ENCODE measurements around the gene PYGB. TPM values are rescaled to one million over a fixed set of nuclear protein-coding genes. Genes with fewer than 3 reads are reported as not detected.

PYGB gene
- total RNA-seq, 1 donor from 2014 or later = 20.9 TPM

DNA sequence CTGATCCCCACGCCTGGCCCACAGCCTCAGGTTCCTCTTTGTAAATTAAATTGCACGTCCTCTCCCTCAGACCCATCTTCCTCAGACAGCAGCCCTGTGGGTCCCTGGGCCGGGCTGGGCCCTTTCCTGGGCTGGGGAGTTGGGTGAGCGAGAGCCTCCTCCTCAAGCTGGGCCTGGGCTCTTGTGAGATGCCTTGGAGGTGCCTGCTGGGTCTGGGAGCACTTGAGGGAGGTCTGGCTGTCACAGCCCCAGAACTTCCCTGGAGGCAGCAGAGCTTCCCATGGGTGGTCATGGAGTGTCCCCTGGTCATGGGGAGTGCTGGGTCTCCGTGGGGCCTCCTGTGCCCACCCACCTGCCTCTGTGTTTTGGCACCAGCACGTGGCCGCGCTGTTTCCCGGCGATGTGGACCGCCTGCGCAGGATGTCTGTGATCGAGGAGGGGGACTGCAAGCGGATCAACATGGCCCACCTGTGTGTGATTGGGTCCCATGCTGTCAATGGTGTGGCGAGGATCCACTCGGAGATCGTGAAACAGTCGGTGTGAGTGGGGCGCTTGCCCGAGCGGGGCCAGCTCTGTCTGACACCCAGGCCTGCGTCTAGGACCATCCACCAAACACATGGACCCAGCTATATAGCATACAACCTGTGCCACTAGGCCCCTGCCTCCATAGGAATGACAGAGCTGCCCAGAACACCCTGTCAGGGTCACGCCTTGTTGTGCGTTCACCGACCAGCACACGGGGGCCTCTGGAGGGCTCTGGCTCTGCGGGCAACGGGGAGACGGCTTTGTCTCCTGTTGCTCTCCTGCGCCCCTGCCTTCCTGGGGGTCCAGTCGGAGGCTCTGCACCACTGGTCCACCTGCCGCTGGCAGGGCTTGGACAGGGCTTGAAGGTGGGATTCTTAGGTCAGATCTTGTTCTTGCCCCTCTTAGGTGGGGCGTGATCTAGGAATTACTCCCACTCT is 33.0 kb downstream of the PYGB start:
- Histone ChIP-seq H3K4me3 (ENCODE audit: low read length in 3 of 3) (no peak overlapping the region), H3K27ac (ENCODE audit: low read depth, low read length) (no peak overlapping the region), H3K4me1 (ENCODE audit: control insufficient read depth in 3 of 3, insufficient read depth in 3 of 3, low read length in 3 of 3) (peaks cover 0 to 9% (median 4%) of the 10 kb centered on the region in 3 donors), H3K27me3 (ENCODE audit: control insufficient read depth in 3 of 3, insufficient read depth in 3 of 3, low read length in 3 of 3) (no peaks in the 10 kb centered on the region), H3K9me3 (ENCODE audit: control insufficient read depth in 3 of 3, low read length in 3 of 3) (no peaks in the 10 kb centered on the region), H3K36me3 (ENCODE audit: control insufficient read depth in 3 of 3, insufficient read depth in 3 of 3, low read length in 3 of 3) (peaks cover 37 to 67% (median 38%) of the 10 kb centered on the region in 3 donors), H3K9ac (ENCODE audit: low read depth in 1 of 3, low read length in 3 of 3) (no peak overlapping the region)

- H3K27me3 ChIP-seq (ENCODE audit: control insufficient read depth in 3 of 3, insufficient read depth in 3 of 3, low read length in 3 of 3) = no peaks in the 10 kb centered on the region
- H3K9me3 ChIP-seq (ENCODE audit: control insufficient read depth in 3 of 3, low read length in 3 of 3) = no peaks in the 10 kb centered on the region
- peaks cover 0 to 9% (median 4%) of the 10 kb centered on the region in 3 donors for H3K4me1 ChIP-seq (ENCODE audit: control insufficient read depth in 3 of 3, insufficient read depth in 3 of 3, low read length in 3 of 3)
- peaks cover 43 to 70% (median 43%) of the 10 kb centered on the region in 3 donors for H3K36me3 ChIP-seq (ENCODE audit: control insufficient read depth in 3 of 3, insufficient read depth in 3 of 3, low read length in 3 of 3)
- H3K4me3 ChIP-seq (ENCODE audit: low read length in 3 of 3) = no peak overlapping the region
- H3K27ac ChIP-seq (ENCODE audit: low read depth, low read length) = no peak overlapping the region
- no peak overlapping the region for H3K9ac ChIP-seq (ENCODE audit: low read depth in 1 of 3, low read length in 3 of 3)
Observed at GRCh38 chr20:25281541-25281991, 33.7 kb downstream of the PYGB start.

GRCh38 chr20:25282034-25282781 is 34.3 kb downstream of the PYGB start:
- Histone ChIP-seq H3K36me3 (ENCODE audit: control insufficient read depth in 3 of 3, insufficient read depth in 3 of 3, low read length in 3 of 3) (peaks cover 46 to 74% (median 46%) of the 10 kb centered on the region in 3 donors), H3K27me3 (ENCODE audit: control insufficient read depth in 3 of 3, insufficient read depth in 3 of 3, low read length in 3 of 3) (no peaks in the 10 kb centered on the region), H3K27ac (ENCODE audit: low read depth, low read length) (no peak overlapping the region)

GRCh38 chr20:25282796-25283195 is 34.9 kb downstream of the PYGB start:
- no peaks in the 10 kb centered on the region for H3K9me3 ChIP-seq (ENCODE audit: control insufficient read depth in 3 of 3, low read length in 3 of 3)
- no peaks in the 10 kb centered on the region for H3K27me3 ChIP-seq (ENCODE audit: control insufficient read depth in 3 of 3, insufficient read depth in 3 of 3, low read length in 3 of 3)
- no peak overlapping the region for H3K4me3 ChIP-seq (ENCODE audit: low read length in 3 of 3)
- no peak overlapping the region for H3K9ac ChIP-seq (ENCODE audit: low read depth in 1 of 3, low read length in 3 of 3)
- H3K27ac ChIP-seq (ENCODE audit: low read depth, low read length) = no peak overlapping the region
- peaks cover 0 to 4% (median 0%) of the 10 kb centered on the region in 3 donors for H3K4me1 ChIP-seq (ENCODE audit: control insufficient read depth in 3 of 3, insufficient read depth in 3 of 3, low read length in 3 of 3)
- H3K36me3 ChIP-seq (ENCODE audit: control insufficient read depth in 3 of 3, insufficient read depth in 3 of 3, low read length in 3 of 3) = peaks cover 44 to 74% (median 46%) of the 10 kb centered on the region in 3 donors

More at GRCh38 chr20:25282034-25282781, 34.3 kb downstream of the PYGB start:
- peaks cover 0 to 8% (median 4%) of the 10 kb centered on the region in 3 donors for H3K4me1 ChIP-seq (ENCODE audit: control insufficient read depth in 3 of 3, insufficient read depth in 3 of 3, low read length in 3 of 3)
- no peaks in the 10 kb centered on the region for H3K9me3 ChIP-seq (ENCODE audit: control insufficient read depth in 3 of 3, low read length in 3 of 3)
- no peak overlapping the region for H3K4me3 ChIP-seq (ENCODE audit: low read length in 3 of 3)
- no peak overlapping the region for H3K9ac ChIP-seq (ENCODE audit: low read depth in 1 of 3, low read length in 3 of 3)

- no peaks in the 10 kb centered on the region for H3K27me3 ChIP-seq (ENCODE audit: control insufficient read depth in 3 of 3, insufficient read depth in 3 of 3, low read length in 3 of 3)
- H3K9ac ChIP-seq (ENCODE audit: low read depth in 1 of 3, low read length in 3 of 3) = no peak overlapping the region
- H3K9me3 ChIP-seq (ENCODE audit: control insufficient read depth in 3 of 3, low read length in 3 of 3) = no peaks in the 10 kb centered on the region
- peaks cover 45 to 75% (median 46%) of the 10 kb centered on the region in 3 donors for H3K36me3 ChIP-seq (ENCODE audit: control insufficient read depth in 3 of 3, insufficient read depth in 3 of 3, low read length in 3 of 3)
- no peak overlapping the region for H3K27ac ChIP-seq (ENCODE audit: low read depth, low read length)
- peaks cover 0 to 4% (median 0%) of the 10 kb centered on the region in 3 donors for H3K4me1 ChIP-seq (ENCODE audit: control insufficient read depth in 3 of 3, insufficient read depth in 3 of 3, low read length in 3 of 3)
- H3K4me3 ChIP-seq (ENCODE audit: low read length in 3 of 3) = no peak overlapping the region
Observed at GRCh38 chr20:25283221-25283951, 35.5 kb downstream of the PYGB start.

GRCh38 chr20:25284131-25284601 is 36.3 kb downstream of the PYGB start:
- H3K36me3 ChIP-seq (ENCODE audit: control insufficient read depth in 3 of 3, insufficient read depth in 3 of 3, low read length in 3 of 3) = peaks cover 42 to 68% (median 50%) of the 10 kb centered on the region in 3 donors
- peaks cover 0 to 4% (median 0%) of the 10 kb centered on the region in 3 donors for H3K4me1 ChIP-seq (ENCODE audit: control insufficient read depth in 3 of 3, insufficient read depth in 3 of 3, low read length in 3 of 3)
- H3K27ac ChIP-seq (ENCODE audit: low read depth, low read length) = no peak overlapping the region
- H3K9ac ChIP-seq (ENCODE audit: low read depth in 1 of 3, low read length in 3 of 3) = no peak overlapping the region
- no peaks in the 10 kb centered on the region for H3K9me3 ChIP-seq (ENCODE audit: control insufficient read depth in 3 of 3, low read length in 3 of 3)
- no peaks in the 10 kb centered on the region for H3K27me3 ChIP-seq (ENCODE audit: control insufficient read depth in 3 of 3, insufficient read depth in 3 of 3, low read length in 3 of 3)
- no peak overlapping the region for H3K4me3 ChIP-seq (ENCODE audit: low read length in 3 of 3)

DNA sequence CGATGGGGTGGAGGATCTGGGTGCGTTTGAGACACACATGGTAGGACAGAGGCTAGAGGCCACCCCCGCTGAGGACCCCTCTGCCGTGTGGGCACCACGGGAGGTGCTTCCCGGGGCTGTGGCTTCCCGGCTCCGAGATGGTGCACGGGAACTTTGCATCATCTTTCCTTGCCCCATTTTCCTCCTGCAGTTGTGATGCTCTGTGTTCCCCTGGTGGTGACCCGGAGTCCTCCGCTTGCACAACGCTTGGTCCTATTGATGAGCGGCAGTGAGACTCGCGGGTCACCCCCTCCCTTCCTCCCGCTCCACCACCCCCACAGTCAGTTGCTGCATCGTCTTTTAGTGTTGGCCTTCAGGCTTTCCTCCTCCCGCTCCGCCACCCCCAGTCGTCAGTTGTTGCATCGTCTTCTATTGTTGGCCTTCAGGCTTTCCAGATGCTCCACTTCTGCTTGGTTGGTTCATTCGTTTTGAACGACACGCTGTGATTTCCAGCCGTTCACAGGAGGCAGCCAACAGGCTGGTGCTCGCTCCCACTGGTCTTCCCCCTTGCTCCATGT is 37.3 kb downstream of the PYGB start:
- Histone ChIP-seq H3K27ac (ENCODE audit: low read depth, low read length) (no peak overlapping the region), H3K4me3 (ENCODE audit: low read length in 3 of 3) (no peak overlapping the region), H3K9me3 (ENCODE audit: control insufficient read depth in 3 of 3, low read length in 3 of 3) (no peaks in the 10 kb centered on the region), H3K36me3 (ENCODE audit: control insufficient read depth in 3 of 3, insufficient read depth in 3 of 3, low read length in 3 of 3) (peaks cover 39 to 68% (median 46%) of the 10 kb centered on the region in 3 donors), H3K4me1 (ENCODE audit: control insufficient read depth in 3 of 3, insufficient read depth in 3 of 3, low read length in 3 of 3) (peaks cover 0 to 4% (median 0%) of the 10 kb centered on the region in 3 donors), H3K27me3 (ENCODE audit: control insufficient read depth in 3 of 3, insufficient read depth in 3 of 3, low read length in 3 of 3) (no peaks in the 10 kb centered on the region), H3K9ac (ENCODE audit: low read depth in 1 of 3, low read length in 3 of 3) (no peak overlapping the region)

GRCh38 chr20:25285856-25286798 is 38.2 kb downstream of the PYGB start:
- no peak overlapping the region for H3K4me3 ChIP-seq (ENCODE audit: low read length in 3 of 3)
- H3K9ac ChIP-seq (ENCODE audit: low read depth in 1 of 3, low read length in 3 of 3) = no peak overlapping the region
- no peaks in the 10 kb centered on the region for H3K9me3 ChIP-seq (ENCODE audit: control insufficient read depth in 3 of 3, low read length in 3 of 3)
- peaks cover 42 to 63% (median 44%) of the 10 kb centered on the region in 3 donors for H3K36me3 ChIP-seq (ENCODE audit: control insufficient read depth in 3 of 3, insufficient read depth in 3 of 3, low read length in 3 of 3)
- peaks cover 0 to 4% (median 0%) of the 10 kb centered on the region in 3 donors for H3K4me1 ChIP-seq (ENCODE audit: control insufficient read depth in 3 of 3, insufficient read depth in 3 of 3, low read length in 3 of 3)
- no peaks in the 10 kb centered on the region for H3K27me3 ChIP-seq (ENCODE audit: control insufficient read depth in 3 of 3, insufficient read depth in 3 of 3, low read length in 3 of 3)
- H3K27ac ChIP-seq (ENCODE audit: low read depth, low read length) = no peak overlapping the region

Measured in skeletal muscle tissue (tissue), 4 donors.